Thoracic aorta (tissue), 2 donors: Measurements from ENCODE around the gene MKS1. TPM values are rescaled to one million over a fixed set of nuclear protein-coding genes. Genes with fewer than 3 reads are reported as not detected.

Experiments used
- ATAC-seq: fragments of 150-250 bp; one replicate; pipeline ENCODE4 v1.8.0; 2017; ENCODE audit warnings: low read depth; ENCODE audit not compliant: insufficient number of reproducible peaks, low FRiP score
- DNase-seq: peaks from one replicate; pipeline ENCODE4 v3.0.0-alpha.2; 2020; ENCODE audit warnings: low spot score
- H3K27ac ChIP-seq, 2 donors: fragments of 200-600 bp; sonication (generic); 1 replicate in 1 of 2; 2 replicates in 1 of 2; pipeline ENCODE4 v1.5.1; 2016; ENCODE audit warnings: mild to moderate bottlenecking in 2 of 2, moderate library complexity in 2 of 2
- H3K27me3 ChIP-seq: fragments of 200-600 bp; sonication (generic); replicated peaks from 2 replicates; pipeline ENCODE4 v1.6.0; 2016; ENCODE audit warnings: mild to moderate bottlenecking; ENCODE audit not compliant: insufficient read depth
- H3K36me3 ChIP-seq: fragments of 200-600 bp; sonication (generic); one replicate; pipeline ENCODE4 v1.5.1; 2016
- H3K4me1 ChIP-seq, 2 donors: fragments of 200-600 bp; sonication (generic); 1 replicate in 1 of 2; 2 replicates in 1 of 2; pipeline versions ENCODE4 v1.5.1 to v1.6.0; 2016; ENCODE audit warnings: low read depth in 2 of 2, mild to moderate bottlenecking in 1 of 2; ENCODE audit not compliant: control insufficient read depth in 1 of 2
- H3K4me3 ChIP-seq: fragments of 200-600 bp; sonication (generic); 2 replicates; pipeline ENCODE4 v1.5.1; 2016; ENCODE audit warnings: mild to moderate bottlenecking
- H3K9me3 ChIP-seq: fragments of 200-600 bp; sonication (generic); 2 replicates; pipeline ENCODE4 v1.5.1; 2016
- CTCF ChIP-seq: fragments of 200-600 bp; sonication (generic); IDR thresholded peaks from one replicate; pipeline ENCODE4 v1.5.1; 2019; ENCODE audit warnings: antibody characterized with exemption
- total RNA-seq, 2 donors: library from RNA; depleted of rRNA; stranded (reverse); fragments of >200 nt; gene quantifications; one replicate each; pipeline versions ENCODE4 v1.1.0 to v1.2.3, GENCODE V29; 2016

Gene MKS1
- total RNA-seq, 2 donors from 2014 or later: 10.5 to 10.8 TPM

- Histone ChIP-seq H3K36me3 (no peaks in the 10 kb centered on the region), H3K4me1 (peaks cover 3 to 12% of the 10 kb centered on the region in 2 donors), H3K9me3 (no peaks in the 10 kb centered on the region), H3K4me3 (no peak overlapping the region), H3K27me3 (no peaks in the 10 kb centered on the region), H3K27ac (no peak overlapping the region)
- DNase-seq (no peak), ATAC-seq (no peak)
- no peak for TF ChIP-seq CTCF
Observed at GRCh38 chr17:58253082-58253481, 34.0 kb upstream of the MKS1 start.

- H3K27me3 ChIP-seq: no peaks in the 10 kb centered on the region
- DNase-seq: no peak
Observed at GRCh38 chr17:58252141-58252540, 33.1 kb upstream of the MKS1 start.

GRCh38 chr17:58250344-58251011 lies 31.4 kb upstream of the MKS1 start:
- Histone ChIP-seq H3K4me3 (no peak overlapping the region), H3K36me3 (no peaks in the 10 kb centered on the region), H3K9me3 (no peaks in the 10 kb centered on the region), H3K4me1 (peaks cover 3 to 12% of the 10 kb centered on the region in 2 donors), H3K27me3 (no peaks in the 10 kb centered on the region), H3K27ac (no peak overlapping the region)
- no peak for DNase-seq
- no peak for TF ChIP-seq CTCF
- no peak for ATAC-seq

More at GRCh38 chr17:58252141-58252540, 33.1 kb upstream of the MKS1 start:
- TF ChIP-seq CTCF: no peak
- Histone ChIP-seq H3K27ac (no peak overlapping the region), H3K4me1 (peaks cover 3 to 12% of the 10 kb centered on the region in 2 donors), H3K4me3 (no peak overlapping the region), H3K9me3 (no peaks in the 10 kb centered on the region), H3K36me3 (no peaks in the 10 kb centered on the region)
- ATAC-seq: no peak

- Histone ChIP-seq H3K9me3 (no peaks in the 10 kb centered on the region), H3K27me3 (no peaks in the 10 kb centered on the region), H3K27ac (no peak overlapping the region), H3K36me3 (no peaks in the 10 kb centered on the region), H3K4me1 (peaks cover 3 to 12% of the 10 kb centered on the region in 2 donors), H3K4me3 (peak overlapping the region; percentile 73)
- peak; percentile 92 for TF ChIP-seq CTCF
- no peak for DNase-seq
- no peak for ATAC-seq
Observed at GRCh38 chr17:58249270-58250133, 30.4 kb upstream of the MKS1 start.

GRCh38 chr17:58248955-58249269 lies 29.9 kb upstream of the MKS1 start:
- Histone ChIP-seq H3K27me3 (no peaks in the 10 kb centered on the region), H3K9me3 (no peaks in the 10 kb centered on the region), H3K4me1 (peaks cover 3 to 12% of the 10 kb centered on the region in 2 donors), H3K4me3 (peak overlapping the region; percentile 73), H3K36me3 (no peaks in the 10 kb centered on the region), H3K27ac (no peak overlapping the region)
- no peak for DNase-seq
- no peak for TF ChIP-seq CTCF
- ATAC-seq: no peak
